Tibial nerve (tissue), 4 donors: Measurements from ENCODE around the gene PITPNM3. TPM values are rescaled to one million over a fixed set of nuclear protein-coding genes. Genes with fewer than 3 reads are reported as not detected.

ENCODE experiments used
- DNase-seq, 2 donors: peaks; one replicate each; pipeline ENCODE4 v3.0.0-alpha.2; 2019; ENCODE audit warnings: low spot score in 2 of 2
- H3K27ac ChIP-seq, 4 donors: fragments of 200-600 bp; sonication (generic) in 3 of 4; one replicate each; pipeline ENCODE4 v1.5.1; 2017 to 2019; ENCODE audit warnings: mild to moderate bottlenecking in 1 of 4
- H3K27me3 ChIP-seq, 2 donors: fragments of 200-600 bp; sonication (generic) in 1 of 2; one replicate each; pipeline versions ENCODE4 v1.5.1 to v1.6.0; 2017 to 2019
- H3K36me3 ChIP-seq, 3 donors: fragments of 200-600 bp; sonication (generic); one replicate each; pipeline ENCODE4 v1.5.1; 2018 to 2019
- H3K4me1 ChIP-seq, 4 donors: fragments of 200-600 bp; sonication (generic) in 3 of 4; one replicate each; pipeline ENCODE4 v1.5.1; 2017 to 2019
- H3K4me3 ChIP-seq, 4 donors: fragments of 200-600 bp; sonication (generic) in 3 of 4; one replicate each; pipeline ENCODE4 v1.5.1; 2017 to 2019; ENCODE audit warnings: mild to moderate bottlenecking in 1 of 4, moderate library complexity in 1 of 4
- H3K9me3 ChIP-seq, 4 donors: fragments of 200-600 bp; sonication (generic) in 3 of 4; one replicate each; pipeline ENCODE4 v1.5.1; 2017 to 2019
- CTCF ChIP-seq, 5 experiments: fragments of 200-600 bp in 3 of 5; fragments of 450-650 bp in 2 of 5; sonication (generic) in 3 of 5; IDR thresholded peaks; one replicate each; pipeline ENCODE4 v1.5.1; 2016 to 2019; ENCODE audit warnings: antibody characterized with exemption in 5 of 5, mild to moderate bottlenecking in 3 of 5, moderate library complexity in 2 of 5
- EP300 ChIP-seq, 2 donors: sonication (generic); formaldehyde crosslinking; IDR thresholded peaks; one replicate each; pipeline ENCODE4 v1.6.1; 2017; ENCODE audit warnings: antibody characterized with exemption in 2 of 2, mild to moderate bottlenecking in 1 of 2
- POLR2A ChIP-seq, 2 donors: fragments of 450-650 bp; IDR thresholded peaks; one replicate each; pipeline ENCODE4 v1.6.1; 2017; ENCODE audit warnings: antibody characterized with exemption in 2 of 2, mild to moderate bottlenecking in 2 of 2, moderate library complexity in 2 of 2
- WGBS, 2 donors: methylation state at CpG; one replicate each; pipeline ENCODE4 v1.1.5; 2018; 5-methylcytosine and 5-hydroxymethylcytosine counted together
- total RNA-seq, 4 donors: library from RNA; depleted of rRNA; stranded (reverse); fragments of >200 nt; gene quantifications; one replicate each; pipeline ENCODE4 v1.1.0, GENCODE V29; 2016

PITPNM3 gene
- total RNA-seq, 4 donors from 2014 or later = 0.90 to 5.2 (median 2.3) TPM

DNA sequence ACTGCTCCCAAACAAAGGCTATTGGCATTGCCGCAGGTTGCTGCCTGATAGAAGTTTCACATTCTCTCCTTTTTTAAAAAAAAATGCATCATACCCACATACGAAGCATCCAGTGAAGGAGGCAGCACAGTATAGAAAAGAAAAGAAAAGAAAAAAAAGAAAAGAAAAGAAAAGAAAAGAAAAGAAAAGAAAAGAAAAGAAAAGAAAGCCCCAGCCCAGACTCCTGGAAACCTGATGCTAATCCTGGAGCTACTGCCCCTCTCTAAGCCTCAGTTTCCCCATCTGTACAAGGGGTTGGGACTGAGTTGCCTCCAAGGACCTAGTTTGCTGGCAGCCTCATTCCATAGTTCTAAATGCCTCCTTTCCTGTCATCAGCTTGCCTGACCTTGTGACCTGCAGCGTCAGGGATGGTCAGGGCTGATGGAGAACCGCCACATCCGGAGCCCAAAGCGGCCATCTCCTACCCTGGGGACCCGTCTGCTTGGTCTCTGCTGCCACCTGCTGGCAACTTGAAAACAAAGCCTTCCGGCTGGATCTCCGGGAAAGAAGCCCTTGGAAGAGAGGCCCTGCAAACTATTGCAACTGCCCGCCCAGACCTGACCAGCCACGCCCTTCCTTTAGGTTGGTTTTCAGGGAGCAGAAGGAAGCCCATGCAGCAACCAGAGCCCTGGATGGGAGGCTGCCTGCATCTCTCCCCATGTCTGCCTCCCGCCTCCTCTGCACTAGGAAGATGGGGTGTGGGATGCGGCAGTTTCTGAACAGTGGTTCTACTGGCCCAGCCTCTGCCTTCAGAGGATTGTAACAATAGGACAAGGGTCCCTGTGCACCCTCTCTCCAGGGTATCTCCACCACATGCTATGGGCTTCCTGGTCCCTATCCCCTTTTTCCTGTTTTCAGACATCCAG lies 134.4 kb downstream of the PITPNM3 start:
- no peaks in the 10 kb centered on the region for H3K36me3 ChIP-seq
- DNase-seq = peak; percentile 50 to 68
- H3K4me3 ChIP-seq = no peak overlapping the region
- 23 to 25% methylated on average over 13 of the region's 13 CpGs for WGBS, 2 donors
- no peaks in the 10 kb centered on the region for H3K4me1 ChIP-seq
- no peak for TF ChIP-seq EP300 (IDR thresholded peaks at IDR 0.05)
- peak; percentile 69 to 84 (median 78) for TF ChIP-seq CTCF (IDR thresholded peaks at IDR 0.05)
- H3K9me3 ChIP-seq = no peaks in the 10 kb centered on the region
- H3K27me3 ChIP-seq = no peaks in the 10 kb centered on the region
- H3K27ac ChIP-seq = no peak overlapping the region

- Histone ChIP-seq H3K4me3 (no peak overlapping the region), H3K27ac (no peak overlapping the region), H3K36me3 (no peaks in the 10 kb centered on the region), H3K27me3 (no peaks in the 10 kb centered on the region), H3K4me1 (no peaks in the 10 kb centered on the region), H3K9me3 (no peaks in the 10 kb centered on the region)
- DNase-seq = no peak
- TF ChIP-seq EP300 (IDR thresholded peaks at IDR 0.05) (no peak), POLR2A (IDR thresholded peaks at IDR 0.05) (no peak), CTCF (IDR thresholded peaks at IDR 0.05) (no peak)
- WGBS, 2 donors = 13 to 28% methylated on average over 13 of the region's 13 CpGs
These were observed 136.1 kb downstream of the PITPNM3 start for GRCh38 chr17:6420173-6420641.

- DNase-seq = no peak
- H3K36me3 ChIP-seq = no peaks in the 10 kb centered on the region
- WGBS, 2 donors = 74 to 75% methylated on average over 8 of the region's 8 CpGs
- H3K27me3 ChIP-seq = no peaks in the 10 kb centered on the region
- H3K27ac ChIP-seq = no peak overlapping the region
- peaks cover 0 to 8% (median 0%) of the 10 kb centered on the region in 4 donors for H3K9me3 ChIP-seq
- H3K4me1 ChIP-seq = no peaks in the 10 kb centered on the region
- TF ChIP-seq CTCF (IDR thresholded peaks at IDR 0.05) = no peak
- no peak for TF ChIP-seq EP300 (IDR thresholded peaks at IDR 0.05)
- no peak for TF ChIP-seq POLR2A (IDR thresholded peaks at IDR 0.05)
- no peak overlapping the region for H3K4me3 ChIP-seq
These were observed 140.7 kb downstream of the PITPNM3 start for GRCh38 chr17:6415616-6416015.

DNA sequence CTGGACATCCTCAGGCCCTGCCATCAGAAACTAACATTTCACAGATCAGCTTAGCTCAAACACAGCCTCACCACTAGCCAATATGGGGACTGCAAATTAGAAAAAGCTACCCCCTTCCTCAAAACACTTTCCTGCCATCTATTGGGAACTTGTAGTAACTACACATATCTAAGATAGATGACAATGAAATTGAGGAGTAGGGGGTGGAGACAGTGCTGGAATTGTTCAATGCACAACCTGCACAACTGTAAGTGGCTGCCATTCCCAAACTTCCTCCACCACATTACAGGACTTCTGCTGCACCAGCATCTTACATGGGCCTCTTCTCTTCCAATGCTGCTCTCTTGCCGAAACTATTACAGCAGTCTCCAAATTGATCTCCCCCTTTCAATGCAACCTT lies 143.3 kb downstream of the PITPNM3 start:
- Histone ChIP-seq H3K36me3 (no peaks in the 10 kb centered on the region), H3K4me3 (no peak overlapping the region), H3K9me3 (peaks cover 0 to 8% (median 0%) of the 10 kb centered on the region in 4 donors), H3K4me1 (no peaks in the 10 kb centered on the region), H3K27me3 (no peaks in the 10 kb centered on the region), H3K27ac (no peak overlapping the region)
- WGBS, 2 donors = 97 to 100% methylated on average over 1 of the region's 1 CpG
- TF ChIP-seq CTCF (IDR thresholded peaks at IDR 0.05) (no peak), EP300 (IDR thresholded peaks at IDR 0.05) (no peak), POLR2A (IDR thresholded peaks at IDR 0.05) (no peak)
- DNase-seq = no peak

DNA sequence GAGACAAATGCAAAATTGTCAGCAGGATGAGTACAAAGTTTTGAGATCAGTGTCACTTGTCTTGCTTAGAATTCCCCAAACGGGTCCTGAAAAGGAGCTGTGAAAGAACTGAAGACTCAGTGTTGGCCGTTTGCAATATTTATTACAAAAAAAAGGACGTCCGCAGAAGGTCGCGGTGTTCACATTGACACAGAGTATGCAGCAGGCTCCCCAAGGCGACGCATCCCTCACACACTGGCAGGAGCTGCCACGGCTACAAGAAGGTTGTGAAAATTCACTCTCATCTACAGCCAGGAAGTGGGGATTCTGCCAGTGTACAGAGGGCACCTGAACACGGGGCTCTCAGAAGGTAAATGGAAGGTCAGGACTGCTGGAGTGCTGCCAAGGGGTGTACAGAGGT lies 147.6 kb downstream of the PITPNM3 start:
- Histone ChIP-seq H3K27ac (no peak overlapping the region), H3K36me3 (no peaks in the 10 kb centered on the region), H3K9me3 (peaks cover 0 to 8% (median 0%) of the 10 kb centered on the region in 4 donors), H3K4me3 (no peak overlapping the region), H3K27me3 (no peaks in the 10 kb centered on the region), H3K4me1 (no peaks in the 10 kb centered on the region)
- WGBS, 2 donors = 33 to 47% methylated on average over 10 of the region's 10 CpGs
- no peak for TF ChIP-seq EP300 (IDR thresholded peaks at IDR 0.05)
- no peak for TF ChIP-seq CTCF (IDR thresholded peaks at IDR 0.05)
- no peak for TF ChIP-seq POLR2A (IDR thresholded peaks at IDR 0.05)
- no peak for DNase-seq
